ENCODE data around the gene ZNF17.

The ZNF17 gene

GRCh38 chr19:57376151-57376550 lies 34.8 kb upstream of the ZNF17 start:
- H3K27ac ChIP-seq (ENCODE audit: low read length): no peak overlapping the region
- no peaks in the 10 kb centered on the region for H3K79me2 ChIP-seq (ENCODE audit: insufficient read depth, low read length)
- DNase-seq (no peak), ATAC-seq (ENCODE audit: insufficient read depth, low read depth) (no peak)
- H3K4me1 ChIP-seq (ENCODE audit: insufficient read depth, low read length): no peaks in the 10 kb centered on the region
- peaks cover 55% of the 10 kb centered on the region for H3K36me3 ChIP-seq (ENCODE audit: insufficient read depth, low read length)
- TF ChIP-seq EZH2 (IDR thresholded peaks at IDR 0.05; ENCODE audit: borderline replicate concordance, low read depth, low read length, severe bottlenecking) (no peak), CTCF (IDR thresholded peaks at IDR 0.05; ENCODE audit: borderline replicate concordance, extremely low read depth, low read length, poor library complexity, severe bottlenecking) (no peak)
- H3K9me3 ChIP-seq (ENCODE audit: insufficient read depth, low read length, severe bottlenecking): peaks cover 4% of the 10 kb centered on the region
- H3K27me3 ChIP-seq (ENCODE audit: insufficient read depth, low read length, poor library complexity): no peaks in the 10 kb centered on the region
- no peaks in the 10 kb centered on the region for H4K20me1 ChIP-seq (ENCODE audit: insufficient read depth, low read length)
- H3K9ac ChIP-seq (ENCODE audit: low read depth, low read length): no peak overlapping the region
- H2AFZ ChIP-seq (ENCODE audit: low read depth, low read length): no peak overlapping the region
- H3K4me3 ChIP-seq (ENCODE audit: low read depth in 1 of 2, low read length in 2 of 2): no peak overlapping the region
- H3K4me2 ChIP-seq (ENCODE audit: insufficient read depth, low read length): no peak overlapping the region

- Histone ChIP-seq H3K9ac (ENCODE audit: low read depth, low read length) (no peak overlapping the region), H3K27me3 (ENCODE audit: insufficient read depth, low read length, poor library complexity) (no peaks in the 10 kb centered on the region), H3K27ac (ENCODE audit: low read length) (no peak overlapping the region), H3K9me3 (ENCODE audit: insufficient read depth, low read length, severe bottlenecking) (peaks cover 4% of the 10 kb centered on the region), H3K4me1 (ENCODE audit: insufficient read depth, low read length) (no peaks in the 10 kb centered on the region), H3K79me2 (ENCODE audit: insufficient read depth, low read length) (no peaks in the 10 kb centered on the region), H4K20me1 (ENCODE audit: insufficient read depth, low read length) (no peaks in the 10 kb centered on the region), H2AFZ (ENCODE audit: low read depth, low read length) (no peak overlapping the region), H3K4me3 (ENCODE audit: low read depth in 1 of 2, low read length in 2 of 2) (no peak overlapping the region), H3K36me3 (ENCODE audit: insufficient read depth, low read length) (peaks cover 40% of the 10 kb centered on the region), H3K4me2 (ENCODE audit: insufficient read depth, low read length) (no peak overlapping the region)
- TF ChIP-seq EZH2 (IDR thresholded peaks at IDR 0.05; ENCODE audit: borderline replicate concordance, low read depth, low read length, severe bottlenecking): no peak
- TF ChIP-seq CTCF (IDR thresholded peaks at IDR 0.05; ENCODE audit: borderline replicate concordance, extremely low read depth, low read length, poor library complexity, severe bottlenecking): no peak
- DNase-seq (no peak), ATAC-seq (ENCODE audit: insufficient read depth, low read depth) (no peak)
Measured at GRCh38 chr19:57377498-57378146, 33.3 kb upstream of the ZNF17 start.

GRCh38 chr19:57380923-57381322 lies 30.0 kb upstream of the ZNF17 start:
- H3K79me2 ChIP-seq (ENCODE audit: insufficient read depth, low read length): no peaks in the 10 kb centered on the region
- H3K27ac ChIP-seq (ENCODE audit: low read length): no peak overlapping the region
- H3K4me2 ChIP-seq (ENCODE audit: insufficient read depth, low read length): no peak overlapping the region
- peaks cover 18% of the 10 kb centered on the region for H3K36me3 ChIP-seq (ENCODE audit: insufficient read depth, low read length)
- no peak overlapping the region for H3K9ac ChIP-seq (ENCODE audit: low read depth, low read length)
- H3K4me1 ChIP-seq (ENCODE audit: insufficient read depth, low read length): no peaks in the 10 kb centered on the region
- no peaks in the 10 kb centered on the region for H3K27me3 ChIP-seq (ENCODE audit: insufficient read depth, low read length, poor library complexity)
- no peak overlapping the region for H2AFZ ChIP-seq (ENCODE audit: low read depth, low read length)
- H4K20me1 ChIP-seq (ENCODE audit: insufficient read depth, low read length): no peaks in the 10 kb centered on the region
- DNase-seq (no peak), ATAC-seq (ENCODE audit: insufficient read depth, low read depth) (no peak)
- H3K9me3 ChIP-seq (ENCODE audit: insufficient read depth, low read length, severe bottlenecking): no peaks in the 10 kb centered on the region
- TF ChIP-seq EZH2 (IDR thresholded peaks at IDR 0.05; ENCODE audit: borderline replicate concordance, low read depth, low read length, severe bottlenecking) (no peak), CTCF (IDR thresholded peaks at IDR 0.05; ENCODE audit: borderline replicate concordance, extremely low read depth, low read length, poor library complexity, severe bottlenecking) (no peak)
- no peak overlapping the region for H3K4me3 ChIP-seq (ENCODE audit: low read depth in 1 of 2, low read length in 2 of 2)
